Panc1 (cell line): ENCODE data around the gene ATG4D. TPM values are rescaled to one million over a fixed set of nuclear protein-coding genes. Genes with fewer than 3 reads are reported as not detected.
"Not testable (repeated sequence)": the region's sequence is repeated elsewhere in the genome, so short reads cannot be mapped to it uniquely, and the experiment has no call there.

Experiments used
- ATAC-seq: fragments of 200-7000 bp; cut with Tn5 transposase; 2 replicates; pipeline ENCODE4 v1.9.1; 2020; ENCODE audit warnings: mild to moderate bottlenecking, moderate library complexity
- BruUV-seq: library from RNA; stranded (reverse); fragments of 400-500 nt; replicated peaks from 2 replicates; lab custom pipeline; 2021; lab: Mats Ljungman, UMichigan
- CTCF ChIA-PET: fragments of 300-600 bp; sonication (Branson Sonifier 250); formaldehyde crosslinking; loops from one replicate; lab custom pipeline; 2022; ENCODE audit warnings: antibody characterized with exemption; lab: Charles Lee
- POLR2A ChIA-PET: fragments of 300-600 bp; sonication (Branson Sonifier 250); formaldehyde crosslinking; loops from one replicate; lab custom pipeline; 2022; ENCODE audit warnings: antibody characterized with exemption; lab: Charles Lee
- DNase-seq: peaks from one replicate; pipeline ENCODE4 v3.0.0-alpha.2; 2010; ENCODE audit warnings: low read depth, low spot score
- H3K27ac ChIP-seq: 2 replicates; pipeline ENCODE4 v1.5.1; 2011; ENCODE audit warnings: mild to moderate bottlenecking, low read length, inconsistent platforms
- H3K27me3 ChIP-seq: fragments of 200-500 bp; sonication (Bioruptor generic); 2 replicates; pipeline ENCODE4 v1.6.0; 2014; ENCODE audit warnings: low read length, inconsistent platforms; ENCODE audit not compliant: control insufficient read depth, insufficient read depth
- H3K36me3 ChIP-seq: fragments of 200-500 bp; sonication (Bioruptor generic); 2 replicates; pipeline ENCODE4 v1.5.1; 2014; ENCODE audit warnings: inconsistent platforms, mild to moderate bottlenecking, low read length, moderate library complexity; ENCODE audit not compliant: control insufficient read depth, insufficient read depth
- H3K4me1 ChIP-seq: 2 replicates; pipeline ENCODE4 v1.5.1; 2011; ENCODE audit warnings: inconsistent platforms, mild to moderate bottlenecking, low read length, moderate library complexity; ENCODE audit not compliant: control insufficient read depth, insufficient read depth
- H3K4me3 ChIP-seq, 2 experiments: 2 replicates each; pipeline ENCODE4 v1.5.1; 2011 to 2012; ENCODE audit warnings: low read depth in 2 of 2, low read length in 2 of 2, mild to moderate bottlenecking in 2 of 2, inconsistent platforms in 1 of 2, moderate library complexity in 1 of 2
- H3K9me3 ChIP-seq: fragments of 200-500 bp; sonication (Bioruptor generic); 2 replicates; pipeline ENCODE4 v1.5.1; 2014; ENCODE audit warnings: low read depth, mild to moderate bottlenecking, inconsistent platforms, low read length, moderate library complexity; ENCODE audit not compliant: control insufficient read depth, insufficient read depth
- CTCF ChIP-seq: fragments of 450-650 bp; IDR thresholded peaks from 2 replicates; pipeline ENCODE4 v1.5.1; 2017; ENCODE audit warnings: mild to moderate bottlenecking
- POLR2AphosphoS5 ChIP-seq: IDR thresholded peaks from 2 replicates; pipeline ENCODE4 v1.6.1; 2012; ENCODE audit warnings: mild to moderate bottlenecking, low read depth, low read length, moderate library complexity
- SIN3A ChIP-seq: IDR thresholded peaks from 2 replicates; pipeline ENCODE4 v1.6.1; 2012; ENCODE audit warnings: low read depth, mild to moderate bottlenecking, low read length, moderate library complexity, borderline replicate concordance; ENCODE audit not compliant: insufficient read depth
- TCF7L2 ChIP-seq: IDR thresholded peaks from 2 replicates; pipeline ENCODE4 v1.6.1; 2011; ENCODE audit warnings: mild to moderate bottlenecking, low read depth, low read length, inconsistent platforms
- in situ Hi-C: cut with HindIII; loops from 2 replicates; pipeline ENCODE4 v1.10.0; 2016; ENCODE audit warnings: low sequenced_read_pairs, low pct_unique_long_range_greater_than_20kb
- intact Hi-C: fragments of 100-400 bp; cut with micrococcal nuclease; formaldehyde crosslinking; loops from one replicate; pipeline ENCODE4 v1.10.0; 2022; ENCODE audit not compliant: unreplicated experiment
- total RNA-seq: library from RNA; stranded (reverse); gene quantifications from one replicate; pipeline ENCODE4 v1.2.1, GENCODE V29; 2021; ENCODE audit not compliant: unreplicated experiment
- TF ChIP-seq, protein P1 (sequence below), 2 experiments: IDR thresholded peaks; 2 replicates each; pipeline ENCODE4 v1.6.1; 2011 to 2012; ENCODE audit warnings: low read depth in 2 of 2, control low read depth in 1 of 2, low read length in 1 of 2, mild to moderate bottlenecking in 1 of 2, moderate library complexity in 1 of 2; ENCODE audit not compliant: insufficient read depth in 1 of 2

Gene ATG4D
- total RNA-seq, 1 experiment from 2014 or later, result 28.0 TPM

GRCh38 chr19:10525636-10526035, 18.1 kb upstream of the ATG4D start:
- BruUV-seq, result no TSS peak
- CTCF ChIA-PET, result interaction anchor here (0.8 kb wide), 1 partner anchor 31 kb away, joined by 4 read pairs; no protein-coding TSS in a partner anchor

GRCh38 chr19:10526887-10527286, 16.8 kb upstream of the ATG4D start:
- H3K4me3 ChIP-seq, H3K36me3 ChIP-seq, H3K27me3 ChIP-seq, BruUV-seq, intact Hi-C loops, H3K9me3 ChIP-seq, ATAC-seq, POLR2A ChIA-PET, H3K4me1 ChIP-seq, DNase-seq, in situ Hi-C loops, H3K27ac ChIP-seq: not testable (repeated sequence)
- CTCF ChIA-PET, result interaction anchor here (0.7 to 0.9 kb wide), 2 partner anchors 11 to 49 kb away, joined by 6 to 7 read pairs; no protein-coding TSS in a partner anchor

More at GRCh38 chr19:10525636-10526035, 18.1 kb upstream of the ATG4D start:
- Histone ChIP-seq H3K9me3 (no peaks in the 10 kb centered on the region), H3K36me3 (no peaks in the 10 kb centered on the region), H3K27ac (no peak overlapping the region), H3K4me3 (no peak overlapping the region), H3K4me1 (no peaks in the 10 kb centered on the region), H3K27me3 (no peaks in the 10 kb centered on the region)
- in situ Hi-C loops, result no loop called here
- intact Hi-C loops, result no loop called here
- ATAC-seq, result no peak
- no peak for DNase-seq
- TF ChIP-seq TCF7L2, result no peak
- no peak for TF ChIP-seq POLR2AphosphoS5
- no peak for TF ChIP-seq CTCF
- no peak for TF ChIP-seq SIN3A
- TF ChIP-seq, protein P1, sequence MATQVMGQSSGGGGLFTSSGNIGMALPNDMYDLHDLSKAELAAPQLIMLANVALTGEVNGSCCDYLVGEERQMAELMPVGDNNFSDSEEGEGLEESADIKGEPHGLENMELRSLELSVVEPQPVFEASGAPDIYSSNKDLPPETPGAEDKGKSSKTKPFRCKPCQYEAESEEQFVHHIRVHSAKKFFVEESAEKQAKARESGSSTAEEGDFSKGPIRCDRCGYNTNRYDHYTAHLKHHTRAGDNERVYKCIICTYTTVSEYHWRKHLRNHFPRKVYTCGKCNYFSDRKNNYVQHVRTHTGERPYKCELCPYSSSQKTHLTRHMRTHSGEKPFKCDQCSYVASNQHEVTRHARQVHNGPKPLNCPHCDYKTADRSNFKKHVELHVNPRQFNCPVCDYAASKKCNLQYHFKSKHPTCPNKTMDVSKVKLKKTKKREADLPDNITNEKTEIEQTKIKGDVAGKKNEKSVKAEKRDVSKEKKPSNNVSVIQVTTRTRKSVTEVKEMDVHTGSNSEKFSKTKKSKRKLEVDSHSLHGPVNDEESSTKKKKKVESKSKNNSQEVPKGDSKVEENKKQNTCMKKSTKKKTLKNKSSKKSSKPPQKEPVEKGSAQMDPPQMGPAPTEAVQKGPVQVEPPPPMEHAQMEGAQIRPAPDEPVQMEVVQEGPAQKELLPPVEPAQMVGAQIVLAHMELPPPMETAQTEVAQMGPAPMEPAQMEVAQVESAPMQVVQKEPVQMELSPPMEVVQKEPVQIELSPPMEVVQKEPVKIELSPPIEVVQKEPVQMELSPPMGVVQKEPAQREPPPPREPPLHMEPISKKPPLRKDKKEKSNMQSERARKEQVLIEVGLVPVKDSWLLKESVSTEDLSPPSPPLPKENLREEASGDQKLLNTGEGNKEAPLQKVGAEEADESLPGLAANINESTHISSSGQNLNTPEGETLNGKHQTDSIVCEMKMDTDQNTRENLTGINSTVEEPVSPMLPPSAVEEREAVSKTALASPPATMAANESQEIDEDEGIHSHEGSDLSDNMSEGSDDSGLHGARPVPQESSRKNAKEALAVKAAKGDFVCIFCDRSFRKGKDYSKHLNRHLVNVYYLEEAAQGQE (IDR thresholded peaks at IDR 0.05; ENCODE audit: insufficient read depth in 1 of 2, low read depth in 2 of 2, low read length in 1 of 2), result no peak
- POLR2A ChIA-PET, result no interaction called here

DNA sequence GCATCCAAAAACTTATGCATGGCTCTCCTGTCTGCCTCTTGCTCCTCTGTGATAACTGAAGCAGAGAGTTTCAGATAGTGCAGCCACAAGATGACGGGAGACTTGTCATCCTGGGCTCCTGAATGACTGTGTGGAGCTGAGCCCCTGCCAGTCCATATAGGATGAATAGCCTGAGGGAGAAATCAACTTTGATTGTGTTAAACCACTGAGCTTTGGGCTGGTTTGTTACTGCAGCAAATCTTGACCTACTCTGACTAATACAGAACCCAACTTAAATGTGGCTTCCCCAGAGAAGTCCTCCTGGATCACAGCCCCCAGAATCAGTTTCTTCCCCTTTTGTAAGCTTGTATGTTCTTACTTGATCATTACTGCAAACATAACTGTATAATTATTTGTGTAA, 11.2 kb upstream of the ATG4D start:
- DNase-seq (no peak), ATAC-seq (no peak)
- Histone ChIP-seq H3K4me1 (no peaks in the 10 kb centered on the region), H3K27ac (no peak overlapping the region), H3K36me3 (no peaks in the 10 kb centered on the region), H3K27me3 (no peaks in the 10 kb centered on the region), H3K9me3 (no peaks in the 10 kb centered on the region), H3K4me3 (no peak overlapping the region)
- in situ Hi-C loops, result no loop called here
- ChIA-PET CTCF (no interaction called here), POLR2A (no interaction called here)
- BruUV-seq, result no TSS peak
- TF ChIP-seq TCF7L2 (no peak), CTCF (no peak), SIN3A (no peak), POLR2AphosphoS5 (no peak)
- TF ChIP-seq, protein P1 (IDR thresholded peaks at IDR 0.05; ENCODE audit: insufficient read depth in 1 of 2, low read depth in 2 of 2, low read length in 1 of 2), result no peak
- intact Hi-C loops, result no loop called here
